Measurements from ENCODE around the gene MAPK8IP3.

Gene MAPK8IP3

DNA sequence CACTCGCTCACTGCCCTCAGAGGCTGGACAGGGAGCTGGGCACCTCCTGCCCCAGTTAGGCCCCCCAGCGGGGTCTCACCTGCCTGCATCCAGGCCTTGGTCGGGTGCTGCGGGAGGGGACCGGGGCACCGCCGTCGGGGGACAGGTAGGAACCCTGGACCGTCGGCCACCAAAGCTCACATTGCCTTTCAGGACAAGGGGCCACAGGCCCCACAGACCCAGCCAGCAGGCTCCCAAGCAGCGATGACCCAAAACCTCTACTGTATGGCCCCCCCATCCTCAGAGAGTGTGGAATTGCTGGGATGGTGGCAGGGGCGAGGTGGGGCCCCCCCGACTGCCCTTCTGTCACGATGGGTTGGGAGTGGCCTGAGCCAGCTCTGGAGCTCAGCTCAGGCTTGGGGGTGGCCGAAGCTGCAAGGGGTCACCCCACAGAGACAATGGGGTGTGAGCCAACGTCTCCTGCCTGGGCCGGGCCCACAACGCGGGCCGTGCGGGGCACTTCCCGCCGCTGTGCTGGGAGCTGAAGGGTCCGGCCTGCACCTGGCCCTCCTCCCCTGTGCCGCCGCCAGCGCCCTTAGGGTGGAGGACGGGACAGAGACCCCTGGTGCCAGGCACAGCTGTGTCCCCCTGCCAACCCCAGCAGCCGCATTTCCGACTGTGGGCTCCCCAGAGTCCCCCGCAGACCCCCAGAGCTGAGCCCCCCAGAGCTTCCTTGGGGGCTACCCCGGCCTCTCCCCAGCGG, 87.0 kb downstream of the MAPK8IP3 start:
- no peak overlapping the region for H3K27ac ChIP-seq (replicated peaks)
- no peak for DNase-seq (ENCODE audit: low read depth in 1 of 2, low spot score in 1 of 2)
- H3K27me3 ChIP-seq (ENCODE audit: insufficient read depth, poor library complexity, severe bottlenecking), result no peaks in the 10 kb centered on the region
- TF ChIP-seq GABPA (IDR thresholded peaks at IDR 0.05; ENCODE audit: low read depth) (no peak), POLR2AphosphoS5 (IDR thresholded peaks at IDR 0.05; ENCODE audit: low read depth) (no peak), SPI1 (IDR thresholded peaks at IDR 0.05; ENCODE audit: borderline replicate concordance, low read depth) (no peak)
- TF ChIP-seq, protein P1, sequence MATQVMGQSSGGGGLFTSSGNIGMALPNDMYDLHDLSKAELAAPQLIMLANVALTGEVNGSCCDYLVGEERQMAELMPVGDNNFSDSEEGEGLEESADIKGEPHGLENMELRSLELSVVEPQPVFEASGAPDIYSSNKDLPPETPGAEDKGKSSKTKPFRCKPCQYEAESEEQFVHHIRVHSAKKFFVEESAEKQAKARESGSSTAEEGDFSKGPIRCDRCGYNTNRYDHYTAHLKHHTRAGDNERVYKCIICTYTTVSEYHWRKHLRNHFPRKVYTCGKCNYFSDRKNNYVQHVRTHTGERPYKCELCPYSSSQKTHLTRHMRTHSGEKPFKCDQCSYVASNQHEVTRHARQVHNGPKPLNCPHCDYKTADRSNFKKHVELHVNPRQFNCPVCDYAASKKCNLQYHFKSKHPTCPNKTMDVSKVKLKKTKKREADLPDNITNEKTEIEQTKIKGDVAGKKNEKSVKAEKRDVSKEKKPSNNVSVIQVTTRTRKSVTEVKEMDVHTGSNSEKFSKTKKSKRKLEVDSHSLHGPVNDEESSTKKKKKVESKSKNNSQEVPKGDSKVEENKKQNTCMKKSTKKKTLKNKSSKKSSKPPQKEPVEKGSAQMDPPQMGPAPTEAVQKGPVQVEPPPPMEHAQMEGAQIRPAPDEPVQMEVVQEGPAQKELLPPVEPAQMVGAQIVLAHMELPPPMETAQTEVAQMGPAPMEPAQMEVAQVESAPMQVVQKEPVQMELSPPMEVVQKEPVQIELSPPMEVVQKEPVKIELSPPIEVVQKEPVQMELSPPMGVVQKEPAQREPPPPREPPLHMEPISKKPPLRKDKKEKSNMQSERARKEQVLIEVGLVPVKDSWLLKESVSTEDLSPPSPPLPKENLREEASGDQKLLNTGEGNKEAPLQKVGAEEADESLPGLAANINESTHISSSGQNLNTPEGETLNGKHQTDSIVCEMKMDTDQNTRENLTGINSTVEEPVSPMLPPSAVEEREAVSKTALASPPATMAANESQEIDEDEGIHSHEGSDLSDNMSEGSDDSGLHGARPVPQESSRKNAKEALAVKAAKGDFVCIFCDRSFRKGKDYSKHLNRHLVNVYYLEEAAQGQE (IDR thresholded peaks at IDR 0.05; ENCODE audit: insufficient replicate concordance, low read depth), result no peak
- TF ChIP-seq, protein P2, sequence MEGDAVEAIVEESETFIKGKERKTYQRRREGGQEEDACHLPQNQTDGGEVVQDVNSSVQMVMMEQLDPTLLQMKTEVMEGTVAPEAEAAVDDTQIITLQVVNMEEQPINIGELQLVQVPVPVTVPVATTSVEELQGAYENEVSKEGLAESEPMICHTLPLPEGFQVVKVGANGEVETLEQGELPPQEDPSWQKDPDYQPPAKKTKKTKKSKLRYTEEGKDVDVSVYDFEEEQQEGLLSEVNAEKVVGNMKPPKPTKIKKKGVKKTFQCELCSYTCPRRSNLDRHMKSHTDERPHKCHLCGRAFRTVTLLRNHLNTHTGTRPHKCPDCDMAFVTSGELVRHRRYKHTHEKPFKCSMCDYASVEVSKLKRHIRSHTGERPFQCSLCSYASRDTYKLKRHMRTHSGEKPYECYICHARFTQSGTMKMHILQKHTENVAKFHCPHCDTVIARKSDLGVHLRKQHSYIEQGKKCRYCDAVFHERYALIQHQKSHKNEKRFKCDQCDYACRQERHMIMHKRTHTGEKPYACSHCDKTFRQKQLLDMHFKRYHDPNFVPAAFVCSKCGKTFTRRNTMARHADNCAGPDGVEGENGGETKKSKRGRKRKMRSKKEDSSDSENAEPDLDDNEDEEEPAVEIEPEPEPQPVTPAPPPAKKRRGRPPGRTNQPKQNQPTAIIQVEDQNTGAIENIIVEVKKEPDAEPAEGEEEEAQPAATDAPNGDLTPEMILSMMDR (IDR thresholded peaks at IDR 0.05; ENCODE audit: insufficient read depth, low read length), result no peak
- no peak overlapping the region for H3K4me3 ChIP-seq (replicated peaks; ENCODE audit: insufficient read depth, low read length)

DNA sequence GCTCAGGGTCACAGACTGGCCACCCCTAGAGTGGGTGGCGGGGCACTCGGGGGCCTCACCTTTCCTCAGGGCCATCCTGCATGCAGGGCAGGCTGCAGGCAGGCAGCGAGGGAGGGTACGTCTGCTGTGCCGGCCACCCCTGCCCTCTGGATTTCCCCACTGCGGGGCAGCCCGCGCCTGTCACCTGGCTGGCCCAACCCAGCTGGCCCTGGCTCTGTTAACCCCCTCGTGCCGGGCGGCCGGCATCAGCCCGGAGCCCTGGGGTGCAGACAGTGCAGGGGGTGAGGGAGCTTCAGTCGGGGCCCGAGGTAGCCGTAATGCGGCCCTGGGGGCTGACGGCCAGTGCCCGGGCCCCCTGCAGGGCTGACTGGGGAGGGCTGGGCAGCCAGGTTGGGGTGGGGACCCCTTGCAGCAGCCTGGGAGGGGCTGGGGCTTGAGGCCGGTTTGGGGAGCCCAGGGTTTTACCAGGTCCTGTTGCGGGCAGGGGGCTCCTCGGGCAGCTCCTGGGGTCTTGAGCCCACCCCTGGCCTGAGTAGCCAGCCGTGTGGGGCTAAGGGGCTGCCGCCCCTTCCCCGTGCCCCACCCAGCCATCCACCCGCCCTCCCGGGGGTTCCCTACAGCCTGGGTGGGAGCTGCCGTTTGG, 87.7 kb downstream of the MAPK8IP3 start, which contains the start of gene IGFALS:
Gene IGFALS (minus strand): TSS at position 128 of the 643 bp plus-strand sequence. CDS start 53 bp downstream, at position 75.
- no peaks in the 10 kb centered on the region for H3K27me3 ChIP-seq (ENCODE audit: insufficient read depth, poor library complexity, severe bottlenecking)
- no peak within 1 kb of the TSS for H3K27ac ChIP-seq (replicated peaks)
- TF ChIP-seq POLR2AphosphoS5 (IDR thresholded peaks at IDR 0.05; ENCODE audit: low read depth), result no peak
- TF ChIP-seq SPI1 (IDR thresholded peaks at IDR 0.05; ENCODE audit: borderline replicate concordance, low read depth), result no peak
- TF ChIP-seq, protein P2 (IDR thresholded peaks at IDR 0.05; ENCODE audit: insufficient read depth, low read length), result no peak
- TF ChIP-seq GABPA (IDR thresholded peaks at IDR 0.05; ENCODE audit: low read depth), result no peak
- TF ChIP-seq, protein P1 (IDR thresholded peaks at IDR 0.05; ENCODE audit: insufficient replicate concordance, low read depth), result no peak
- H3K4me3 ChIP-seq (replicated peaks; ENCODE audit: insufficient read depth, low read length), result no peak within 1 kb of the TSS
- DNase-seq (ENCODE audit: low read depth in 1 of 2, low spot score in 1 of 2), result no peak

DNA sequence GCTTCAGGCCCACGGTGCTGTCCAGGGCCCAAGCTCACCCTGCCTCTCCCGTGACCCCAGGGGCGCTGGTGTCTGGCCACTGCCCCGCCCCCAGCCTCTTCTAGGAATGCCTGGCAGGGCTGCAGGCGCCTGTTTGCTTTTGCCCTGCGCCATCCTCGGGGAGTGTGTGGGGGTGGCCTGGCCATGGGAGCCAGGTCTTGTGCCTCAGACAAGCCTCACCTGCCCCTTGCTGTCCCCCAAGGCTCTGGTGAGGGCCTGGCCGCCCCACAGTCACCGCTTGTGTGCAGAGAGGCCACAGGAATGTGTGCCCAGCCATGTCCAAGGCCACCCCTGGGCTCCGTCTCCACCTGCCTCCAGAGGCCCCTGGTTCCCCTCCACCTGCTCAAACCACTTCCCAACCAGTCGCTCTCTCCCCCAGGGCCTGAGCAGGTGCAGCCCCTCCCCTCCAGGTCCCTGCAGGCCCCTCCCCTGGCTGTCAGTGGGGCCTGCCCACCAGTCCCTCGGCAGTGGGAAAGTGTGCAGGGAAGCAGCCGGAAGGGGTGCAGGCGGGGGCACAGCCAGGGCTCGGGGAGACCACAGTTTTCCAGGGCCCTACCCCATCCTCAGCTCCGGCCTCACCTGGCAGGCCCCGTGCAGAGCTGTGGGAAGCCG, 88.4 kb downstream of the MAPK8IP3 start:
- H3K4me3 ChIP-seq (replicated peaks; ENCODE audit: insufficient read depth, low read length), result no peak overlapping the region
- H3K27ac ChIP-seq (replicated peaks), result no peak overlapping the region
- H3K27me3 ChIP-seq (ENCODE audit: insufficient read depth, poor library complexity, severe bottlenecking), result no peaks in the 10 kb centered on the region
- no peak for DNase-seq (ENCODE audit: low read depth in 1 of 2, low spot score in 1 of 2)
- TF ChIP-seq SPI1 (IDR thresholded peaks at IDR 0.05; ENCODE audit: borderline replicate concordance, low read depth), result no peak
- TF ChIP-seq, protein P2 (IDR thresholded peaks at IDR 0.05; ENCODE audit: insufficient read depth, low read length), result no peak
